NCI-H748 (cell line): ENCODE results near the gene WFDC11.

Experiments used
- DNase-seq: peaks from one replicate; lab custom pipeline; 2025; ENCODE audit not compliant: unreplicated experiment; lab: John Stamatoyannopoulos, UW

The WFDC11 gene

GRCh38 chr20:45629496-45630100, 40.4 kb downstream of the WFDC11 start, which contains the start of gene WFDC10A:
Gene WFDC10A (plus strand): TSS chr20:45629739. CDS start chr20:45629814, 75 bp downstream.
- no peak for DNase-seq

GRCh38 chr20:45626540-45626939, 43.5 kb downstream of the WFDC11 start:
- no peak for DNase-seq

- DNase-seq: no peak
Observed at GRCh38 chr20:45621593-45621992, 48.4 kb downstream of the WFDC11 start.

GRCh38 chr20:45617591-45617990, 52.4 kb downstream of the WFDC11 start:
- DNase-seq: no peak

GRCh38 chr20:45612314-45612713, 57.7 kb downstream of the WFDC11 start:
- no peak for DNase-seq

- DNase-seq: no peak
Observed at GRCh38 chr20:45611054-45611453, 59.0 kb downstream of the WFDC11 start.

- DNase-seq: no peak
Observed at GRCh38 chr20:45607810-45608209, 62.2 kb downstream of the WFDC11 start.
